Measurements from ENCODE around the gene PGPEP1.

The PGPEP1 gene

DNA sequence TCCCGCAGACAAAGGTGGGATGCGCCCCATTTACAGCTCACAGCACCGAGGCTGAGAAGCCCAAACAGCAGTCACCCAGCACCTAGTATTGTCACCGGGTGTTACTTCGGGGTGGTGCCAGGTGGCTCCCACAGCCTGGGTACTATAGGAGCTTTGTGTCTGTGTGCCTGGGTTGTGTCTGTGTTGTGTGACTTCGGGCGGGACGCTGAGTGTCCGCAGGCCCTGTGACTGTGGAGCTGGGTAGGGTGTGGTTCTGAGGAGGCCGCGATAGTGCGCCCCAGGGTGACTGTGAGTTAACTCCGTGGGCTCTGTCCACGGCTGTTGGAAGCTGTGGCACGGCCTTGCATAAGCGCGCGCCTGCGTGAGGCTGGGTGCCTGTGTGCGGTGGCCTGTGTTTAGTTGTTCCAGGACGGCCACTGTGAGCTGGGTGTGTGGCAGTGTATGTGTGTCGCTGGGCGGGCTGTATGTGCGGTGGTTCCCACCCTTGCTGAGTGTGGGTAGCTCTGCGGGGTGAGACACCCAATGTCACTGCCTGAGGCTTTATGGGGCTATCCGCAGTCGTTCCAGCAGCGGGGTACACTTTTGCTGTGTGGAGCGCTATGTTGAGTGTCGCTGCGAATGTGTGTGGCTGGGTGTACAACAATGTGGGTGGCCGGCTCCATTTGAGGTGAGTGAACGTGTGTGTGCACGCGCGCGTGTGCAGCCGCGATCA, 78.2 kb downstream of the PGPEP1 start:
- DNase-seq (ENCODE audit: low read depth), result no peak

- peak; percentile 54 for DNase-seq (ENCODE audit: low read depth)
Observed at GRCh38 chr19:18419195-18419698, 78.8 kb downstream of the PGPEP1 start, which contains the start of gene SSBP4. TSS of gene SSBP4 (plus strand) at chr19:18419398. CDS start at chr19:18419649, 251 bp downstream.
